WTC11 (cell line): ENCODE results near the gene MBD3L4. TPM values are rescaled to one million over a fixed set of nuclear protein-coding genes. Genes with fewer than 3 reads are reported as not detected.

Source experiments
- ATAC-seq: fragments of 200-7000 bp; cut with Tn5 transposase; 2 replicates; pipeline ENCODE4 v1.10.0; 2021; ENCODE audit warnings: mild to moderate bottlenecking, moderate library complexity
- CTCF ChIA-PET: fragments of 300-600 bp; sonication (Branson Sonifier 250); formaldehyde crosslinking; loops from one replicate; lab custom pipeline; 2021; ENCODE audit warnings: antibody characterized with exemption; lab: Charles Lee
- POLR2A ChIA-PET: fragments of 350-600 bp; sonication (Branson Sonifier 250); formaldehyde crosslinking; loops from one replicate; lab custom pipeline; 2021; ENCODE audit warnings: antibody characterized with exemption; lab: Charles Lee
- DNase-seq: peaks from one replicate; pipeline ENCODE4 v3.0.0; 2021; ENCODE audit warnings: low spot score
- H3K27ac Mint-ChIP-seq: 2 replicates; pipeline ENCODE4 v1.8.0; 2021; ENCODE audit warnings: mixed read lengths
- H3K27me3 Mint-ChIP-seq: 2 replicates; pipeline ENCODE4 v1.8.0; 2021; ENCODE audit warnings: low read depth, mild to moderate bottlenecking, moderate library complexity, mixed read lengths
- H3K36me3 Mint-ChIP-seq: 2 replicates; pipeline ENCODE4 v1.8.0; 2021; ENCODE audit warnings: mixed read lengths
- H3K4me1 Mint-ChIP-seq: 2 replicates; pipeline ENCODE4 v1.8.0; 2022; ENCODE audit warnings: mixed read lengths
- H3K4me3 Mint-ChIP-seq: 2 replicates; pipeline ENCODE4 v1.8.0; 2021; ENCODE audit warnings: mild to moderate bottlenecking, moderate library complexity, mixed read lengths
- H3K9me3 Mint-ChIP-seq: 2 replicates; pipeline ENCODE4 v1.8.0; 2021; ENCODE audit warnings: mixed read lengths
- ATF3 ChIP-seq: sonication (generic); formaldehyde crosslinking; conservative IDR thresholded peaks from 2 replicates; pipeline ENCODE4 v1.8.1; 2022; ENCODE audit warnings: mild to moderate bottlenecking, missing genetic modification reagents
- ELF4 ChIP-seq: sonication (generic); formaldehyde crosslinking; IDR thresholded peaks from 2 replicates; pipeline ENCODE4 v1.8.1; 2022; ENCODE audit warnings: low read depth, mild to moderate bottlenecking, moderate library complexity, missing genetic modification reagents
- GRHL2 ChIP-seq: fragments of 250-450 bp; sonication (Bioruptor Pico); IDR thresholded peaks from 2 replicates; pipeline ENCODE4 v1.8.0; 2022; ENCODE audit warnings: mild to moderate bottlenecking, moderate library complexity; ENCODE audit not compliant: insufficient replicate concordance, severe bottlenecking
- IRF1 ChIP-seq: sonication (generic); formaldehyde crosslinking; IDR thresholded peaks from 2 replicates; pipeline ENCODE4 v1.8.0; 2023; ENCODE audit warnings: missing genetic modification reagents
- MXD4 ChIP-seq: fragments of 250-450 bp; sonication (Bioruptor Pico); IDR thresholded peaks from 2 replicates; pipeline ENCODE4 v1.8.0; 2021; ENCODE audit warnings: mild to moderate bottlenecking, moderate library complexity, borderline replicate concordance
- NFATC4 ChIP-seq: fragments of 250-450 bp; sonication (Bioruptor Pico); IDR thresholded peaks from 2 replicates; pipeline ENCODE4 v1.9.0; 2021; ENCODE audit warnings: mild to moderate bottlenecking
- NFYB ChIP-seq: sonication (generic); formaldehyde crosslinking; conservative IDR thresholded peaks from 2 replicates; pipeline ENCODE4 v1.8.0; 2022; ENCODE audit warnings: low read depth, missing genetic modification reagents
- RORB ChIP-seq: fragments of 250-450 bp; sonication (Bioruptor Pico); IDR thresholded peaks from 2 replicates; pipeline ENCODE4 v1.9.0; 2021; ENCODE audit warnings: mild to moderate bottlenecking
- SOX15 ChIP-seq: fragments of 250-450 bp; sonication (Bioruptor Pico); IDR thresholded peaks from 2 replicates; pipeline ENCODE4 v1.9.0; 2021; ENCODE audit warnings: mild to moderate bottlenecking
- SP1 ChIP-seq: sonication (generic); formaldehyde crosslinking; conservative IDR thresholded peaks from 2 replicates; pipeline ENCODE4 v1.8.1; 2022; ENCODE audit warnings: missing genetic modification reagents
- ZMAT4 ChIP-seq: fragments of 250-450 bp; sonication (Bioruptor Pico); IDR thresholded peaks from 2 replicates; pipeline ENCODE4 v1.9.0; 2021; ENCODE audit warnings: mild to moderate bottlenecking
- ZNF281 ChIP-seq: sonication (generic); formaldehyde crosslinking; IDR thresholded peaks from 2 replicates; pipeline ENCODE4 v1.8.0; 2023; ENCODE audit warnings: mild to moderate bottlenecking, missing genetic modification reagents
- ZNF317 ChIP-seq: sonication (generic); formaldehyde crosslinking; IDR thresholded peaks from 2 replicates; pipeline ENCODE4 v1.8.1; 2023; ENCODE audit warnings: low read depth, mild to moderate bottlenecking, moderate library complexity, missing genetic modification reagents, borderline replicate concordance
- ZNF425 ChIP-seq: fragments of 250-450 bp; sonication (Bioruptor Pico); conservative IDR thresholded peaks from 2 replicates; pipeline ENCODE4 v1.9.0; 2021; ENCODE audit warnings: mild to moderate bottlenecking
- total RNA-seq: library from RNA; stranded (reverse); gene quantifications from 3 replicates; pipeline ENCODE4 v1.2.3, GENCODE V29; 2021

The MBD3L4 gene
- total RNA-seq, 1 experiment from 2014 or later: not detected

- TF ChIP-seq ZNF317 (CRISPR knock-in tag): no peak
- no peak for TF ChIP-seq NFYB (CRISPR knock-in tag)
- TF ChIP-seq ZNF281 (CRISPR knock-in tag): no peak
- TF ChIP-seq MXD4 (CRISPR knock-in tag): no peak
- TF ChIP-seq, all 79 proteins: peak for 0
Measured at GRCh38 chr19:6988257-6988656, 51.7 kb downstream of the MBD3L4 start (continued).

- H3K36me3 Mint-ChIP-seq: peaks cover 54% of the 10 kb centered on the region
- ATAC-seq: no peak
- TF ChIP-seq ZMAT4 (CRISPR knock-in tag): no peak
- no peak for TF ChIP-seq SOX15 (CRISPR knock-in tag)
- TF ChIP-seq ELF4: no peak
- no peak for TF ChIP-seq IRF1
- no peak for TF ChIP-seq NFATC4 (CRISPR knock-in tag)
- no peak for TF ChIP-seq RORB (CRISPR knock-in tag)
- TF ChIP-seq ATF3: no peak
- no peak for TF ChIP-seq SP1 (CRISPR knock-in tag)
- no peak for TF ChIP-seq GRHL2 (CRISPR knock-in tag)
- no peak for TF ChIP-seq ZNF425
- TF ChIP-seq, all 79 proteins: peak for 0
- Mint-ChIP-seq H3K27ac (no peak overlapping the region), H3K4me1 (no peaks in the 10 kb centered on the region), H3K9me3 (peaks cover 69% of the 10 kb centered on the region), H3K27me3 (peaks cover 6% of the 10 kb centered on the region; the same call in 1 of the 2 replicates), H3K4me3 (no peak overlapping the region)
- POLR2A ChIA-PET: no interaction called here
- CTCF ChIA-PET: no interaction called here
- no peak for DNase-seq
Measured at GRCh38 chr19:6987850-6988249, 52.1 kb downstream of the MBD3L4 start.

Other genes with a start within 250 kb of the MBD3L4 start
- not detected in 3 replicates for gene ADGRE1, start 152.6 kb downstream of the MBD3L4 start, total RNA-seq
- not detected in 3 replicates for gene MBD3L2B, start 18.7 kb downstream of the MBD3L4 start, total RNA-seq
- not detected in 3 replicates for gene MBD3L5, start 9.6 kb downstream of the MBD3L4 start, total RNA-seq
- not detected in 3 replicates for gene MBD3L2, start 9.1 kb upstream of the MBD3L4 start, total RNA-seq
- not detected in 3 replicates for gene MBD3L3, start 18.5 kb upstream of the MBD3L4 start, total RNA-seq
- 6.7 to 7.5 TPM (median 7.5 TPM) in 3 replicates for gene ZNF557, start 29.5 kb upstream of the MBD3L4 start, total RNA-seq